ENCODE data around the gene GSTA3.

GSTA3 gene

DNA sequence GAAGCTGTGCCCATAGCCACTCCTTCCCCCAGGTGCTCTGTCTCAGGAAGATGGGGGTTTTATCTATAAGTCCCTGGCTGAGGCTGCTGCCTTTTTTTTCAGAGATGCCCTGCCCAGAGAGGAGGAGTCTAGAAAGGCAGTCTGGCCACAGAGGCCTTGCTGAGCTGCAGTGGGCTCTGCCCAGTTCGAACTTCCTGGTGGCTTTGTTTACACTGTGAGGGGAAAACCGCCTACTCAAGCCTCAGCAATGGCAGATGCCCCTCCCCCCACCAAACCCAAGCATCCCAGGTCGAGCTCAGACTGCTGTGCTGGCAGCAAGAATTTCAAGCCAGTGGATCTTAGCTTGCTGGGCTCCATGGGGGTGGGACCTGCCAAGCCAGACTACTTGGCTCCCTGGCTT lies 53.4 kb downstream of the GSTA3 start:
- DNase-seq = peak; percentile 19 to 52

DNA sequence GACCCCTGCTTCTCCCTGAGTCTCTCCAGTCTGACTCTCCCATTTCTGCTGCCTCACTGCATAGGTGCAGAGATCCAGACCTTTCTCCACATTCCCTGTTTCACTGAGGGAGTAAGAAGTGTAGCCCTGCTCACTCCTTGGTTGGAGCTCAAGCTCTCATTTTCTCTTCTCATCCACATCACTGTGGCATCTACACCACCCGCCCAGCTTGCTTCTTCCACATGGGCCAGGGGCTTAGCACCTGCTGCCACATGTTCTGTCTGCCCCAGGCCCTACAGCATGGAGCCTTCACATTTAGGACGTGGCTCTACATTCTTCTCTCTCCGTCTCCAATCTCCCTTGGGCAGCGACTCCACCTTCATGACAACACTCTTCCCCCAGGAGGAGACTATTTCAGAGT lies 60.4 kb downstream of the GSTA3 start:
- DNase-seq = no peak
